PFSK-1 (cell line): ENCODE results near the gene DGKZ.

ENCODE experiments used
- POLR2AphosphoS5 ChIP-seq: IDR thresholded peaks from 2 replicates; pipeline ENCODE4 v1.6.1; 2012; ENCODE audit warnings: low read depth, mild to moderate bottlenecking, control low read depth, low read length, moderate library complexity
- REST ChIP-seq, 2 experiments: IDR thresholded peaks; 2 replicates each; pipeline versions ENCODE4 v1.6.1 to v1.8.0; 2011 to 2012; ENCODE audit warnings: low read depth in 2 of 2, low read length in 2 of 2, control low read depth in 1 of 2, inconsistent platforms in 1 of 2, mild to moderate bottlenecking in 1 of 2, moderate library complexity in 1 of 2; ENCODE audit not compliant: insufficient read depth in 1 of 2
- SIN3A ChIP-seq: IDR thresholded peaks from 2 replicates; pipeline ENCODE4 v1.6.1; 2012; ENCODE audit warnings: mild to moderate bottlenecking, low read length, moderate library complexity, borderline replicate concordance; ENCODE audit not compliant: insufficient read depth
- TAF1 ChIP-seq: IDR thresholded peaks from 2 replicates; pipeline ENCODE4 v1.6.1; 2012; ENCODE audit warnings: low read length, control low read depth, borderline replicate concordance; ENCODE audit not compliant: insufficient read depth

- TF ChIP-seq SIN3A (no peak), REST (IDR thresholded peaks at IDR 0.05; ENCODE audit: insufficient read depth in 1 of 2, low read depth in 2 of 2, low read length in 2 of 2) (no peak), POLR2AphosphoS5 (no peak), TAF1 (no peak)
Observed at GRCh38 chr11:46391186-46391577, 43.9 kb downstream of the DGKZ start.
